Fibroblast of lung (primary cell): Measurements from ENCODE around the gene METTL16. TPM values are rescaled to one million over a fixed set of nuclear protein-coding genes. Genes with fewer than 3 reads are reported as not detected.

Experiments used
- DNase-seq, 2 donors: peaks; one replicate each; pipeline versions ENCODE4 v3.0.0 to v3.0.0-alpha.2; 2010; ENCODE audit warnings: low read depth in 2 of 2
- H2AFZ ChIP-seq: 2 replicates; pipeline ENCODE4 v1.5.1; 2012; ENCODE audit warnings: low read length, control low read depth, inconsistent platforms
- H3K27ac ChIP-seq: 2 replicates; pipeline ENCODE4 v1.5.1; 2011; ENCODE audit warnings: low read length, control low read depth; ENCODE audit not compliant: insufficient read depth
- H3K27me3 ChIP-seq: 2 replicates; pipeline ENCODE4 v1.5.1; 2011; ENCODE audit warnings: mild to moderate bottlenecking, low read length; ENCODE audit not compliant: control insufficient read depth, insufficient read depth
- H3K36me3 ChIP-seq: 2 replicates; pipeline ENCODE4 v1.5.1; 2011; ENCODE audit warnings: low read length; ENCODE audit not compliant: control insufficient read depth, insufficient read depth
- H3K4me1 ChIP-seq: 2 replicates; pipeline ENCODE4 v1.5.1; 2011; ENCODE audit warnings: low read length; ENCODE audit not compliant: control insufficient read depth, insufficient read depth; ENCODE audit errors: extremely low read depth
- H3K4me2 ChIP-seq: 2 replicates; pipeline ENCODE4 v1.5.1; 2011; ENCODE audit warnings: low read length, control low read depth; ENCODE audit not compliant: insufficient read depth; ENCODE audit errors: extremely low read depth
- H3K4me3 ChIP-seq, 4 experiments: fragments of 200-600 bp in 1 of 4; sonication (generic) in 1 of 4; replicated peaks in 1 of 4; 2 replicates each; pipeline ENCODE4 v1.5.1; 2011 to 2016; ENCODE audit warnings: low read length in 4 of 4, low read depth in 3 of 4, mild to moderate bottlenecking in 3 of 4, control low read depth in 2 of 4, inconsistent platforms in 1 of 4, mixed read lengths in 1 of 4; ENCODE audit not compliant: insufficient read depth in 1 of 4; ENCODE audit errors: control extremely low read depth in 1 of 4
- H3K79me2 ChIP-seq: 2 replicates; pipeline ENCODE4 v1.5.1; 2012; ENCODE audit warnings: mild to moderate bottlenecking, low read length, inconsistent platforms; ENCODE audit not compliant: control insufficient read depth, insufficient read depth
- H3K9ac ChIP-seq: 2 replicates; pipeline ENCODE4 v1.5.1; 2011; ENCODE audit warnings: mild to moderate bottlenecking, low read length, control low read depth; ENCODE audit not compliant: insufficient read depth
- H3K9me3 ChIP-seq: 2 replicates; pipeline ENCODE4 v1.5.1; 2012; ENCODE audit warnings: low read depth, low read length; ENCODE audit not compliant: control insufficient read depth, insufficient read depth
- H4K20me1 ChIP-seq: 2 replicates; pipeline ENCODE4 v1.5.1; 2011; ENCODE audit warnings: low read length; ENCODE audit not compliant: control insufficient read depth, insufficient read depth; ENCODE audit errors: extremely low read depth
- EZH2 ChIP-seq: IDR thresholded peaks from 2 replicates; pipeline ENCODE4 v1.5.1; 2012; ENCODE audit warnings: low read length, control low read depth, mild to moderate bottlenecking; ENCODE audit errors: missing control alignments
- polyA plus RNA-seq, 2 donors: library from polyadenylated mRNA; depleted of rRNA in 1 of 2; stranded (reverse) in 1 of 2; unstranded in 1 of 2; fragments of >200 nt; gene quantifications; 2 replicates each; pipeline ENCODE4 v1.2.1, GENCODE V29; 2011 to 2012; ENCODE audit warnings: missing spikeins in 1 of 2
- total RNA-seq: library from RNA; depleted of rRNA; stranded (reverse); fragments of >200 nt; gene quantifications from 2 replicates; pipeline ENCODE4 v1.2.1, GENCODE V29; 2014
- TF ChIP-seq, protein P1 (sequence below), 2 donors: IDR thresholded peaks in 1 of 2; conservative IDR thresholded peaks in 1 of 2; 1 replicate in 1 of 2; 2 replicates in 1 of 2; pipeline ENCODE4 v1.5.1; 2011 to 2012; ENCODE audit warnings: low read length in 2 of 2, control low read depth in 1 of 2, inconsistent platforms in 1 of 2, low read depth in 1 of 2, mild to moderate bottlenecking in 1 of 2

METTL16 gene
- total and polyA plus RNA-seq, 2 donors (not counting 1 experiment from before 2014, with no cell fraction given) = 12.2 to 13.4 TPM

DNA sequence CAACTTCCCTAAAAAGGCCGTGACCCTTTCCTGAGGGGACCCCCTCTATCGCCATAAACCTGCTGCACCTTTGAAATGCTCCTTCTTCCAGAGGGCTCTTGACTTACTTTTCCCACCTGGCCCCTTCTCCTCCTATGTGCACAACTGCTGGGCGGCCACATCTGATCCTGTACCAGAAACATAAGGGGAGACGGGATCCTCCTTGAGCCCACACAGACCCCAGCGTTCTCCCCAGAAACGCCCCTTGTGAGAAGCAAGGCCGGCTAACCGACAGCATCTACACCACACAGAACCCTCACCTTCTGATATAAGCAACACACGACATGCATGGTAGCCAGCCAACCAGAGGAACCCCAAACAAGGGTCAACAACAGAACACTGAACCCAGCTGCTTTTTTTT lies 96.6 kb downstream of the METTL16 start:
- Histone ChIP-seq H3K36me3 (peaks cover 7% of the 10 kb centered on the region), H2AFZ (no peak overlapping the region), H3K27me3 (no peaks in the 10 kb centered on the region), H3K27ac (no peak overlapping the region), H3K9ac (no peak overlapping the region), H3K4me1 (peaks cover 16% of the 10 kb centered on the region), H3K79me2 (no peaks in the 10 kb centered on the region), H3K9me3 (no peaks in the 10 kb centered on the region), H4K20me1 (no peaks in the 10 kb centered on the region), H3K4me3 (no peak overlapping the region), H3K4me2 (no peak overlapping the region)
- TF ChIP-seq EZH2 = no peak
- TF ChIP-seq, protein P1, sequence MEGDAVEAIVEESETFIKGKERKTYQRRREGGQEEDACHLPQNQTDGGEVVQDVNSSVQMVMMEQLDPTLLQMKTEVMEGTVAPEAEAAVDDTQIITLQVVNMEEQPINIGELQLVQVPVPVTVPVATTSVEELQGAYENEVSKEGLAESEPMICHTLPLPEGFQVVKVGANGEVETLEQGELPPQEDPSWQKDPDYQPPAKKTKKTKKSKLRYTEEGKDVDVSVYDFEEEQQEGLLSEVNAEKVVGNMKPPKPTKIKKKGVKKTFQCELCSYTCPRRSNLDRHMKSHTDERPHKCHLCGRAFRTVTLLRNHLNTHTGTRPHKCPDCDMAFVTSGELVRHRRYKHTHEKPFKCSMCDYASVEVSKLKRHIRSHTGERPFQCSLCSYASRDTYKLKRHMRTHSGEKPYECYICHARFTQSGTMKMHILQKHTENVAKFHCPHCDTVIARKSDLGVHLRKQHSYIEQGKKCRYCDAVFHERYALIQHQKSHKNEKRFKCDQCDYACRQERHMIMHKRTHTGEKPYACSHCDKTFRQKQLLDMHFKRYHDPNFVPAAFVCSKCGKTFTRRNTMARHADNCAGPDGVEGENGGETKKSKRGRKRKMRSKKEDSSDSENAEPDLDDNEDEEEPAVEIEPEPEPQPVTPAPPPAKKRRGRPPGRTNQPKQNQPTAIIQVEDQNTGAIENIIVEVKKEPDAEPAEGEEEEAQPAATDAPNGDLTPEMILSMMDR (conservative IDR thresholded peaks at IDR 0.05 in 1 of 2, IDR thresholded peaks at IDR 0.05 in 1 of 2; ENCODE audit: low read depth in 1 of 2, low read length in 2 of 2) = no peak
- DNase-seq = no peak

DNA sequence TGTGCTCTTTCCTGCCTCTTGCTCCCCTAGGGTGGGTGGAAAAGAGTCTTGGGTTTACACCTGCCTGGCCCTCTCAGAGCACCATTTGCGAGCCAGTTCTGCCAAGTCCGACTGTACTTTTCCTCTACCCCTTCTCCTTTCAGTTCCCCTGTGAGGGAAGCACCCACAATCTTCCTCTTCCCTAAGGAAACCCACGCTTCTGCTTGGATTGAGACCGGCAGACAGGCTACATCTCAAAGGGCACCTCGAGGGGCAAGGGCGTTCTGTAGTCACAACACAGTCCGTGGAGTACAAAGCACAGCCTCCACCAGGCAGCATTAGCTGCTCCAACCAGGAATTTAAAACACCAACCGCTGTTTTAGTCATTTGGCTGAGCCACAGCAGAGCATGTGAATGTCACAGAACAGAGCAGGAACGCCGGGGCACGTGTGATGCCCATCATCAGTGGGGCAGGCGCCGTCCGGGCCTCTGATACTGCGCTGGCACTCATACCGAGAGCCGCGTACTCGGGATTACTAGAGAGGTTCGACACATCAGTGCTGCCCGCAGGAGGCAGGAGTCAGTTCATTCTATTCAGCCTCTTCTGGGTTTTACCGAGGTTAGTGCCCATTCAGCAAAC lies 97.1 kb downstream of the METTL16 start:
- no peak for DNase-seq
- no peak overlapping the region for H3K4me2 ChIP-seq
- no peak overlapping the region for H3K4me3 ChIP-seq
- H2AFZ ChIP-seq = no peak overlapping the region
- H4K20me1 ChIP-seq = no peaks in the 10 kb centered on the region
- H3K36me3 ChIP-seq = peaks cover 7% of the 10 kb centered on the region
- no peak for TF ChIP-seq EZH2
- TF ChIP-seq, protein P1 (conservative IDR thresholded peaks at IDR 0.05 in 1 of 2, IDR thresholded peaks at IDR 0.05 in 1 of 2; ENCODE audit: low read depth in 1 of 2, low read length in 2 of 2) = no peak
- no peaks in the 10 kb centered on the region for H3K9me3 ChIP-seq
- H3K79me2 ChIP-seq = no peaks in the 10 kb centered on the region
- no peak overlapping the region for H3K9ac ChIP-seq
- H3K4me1 ChIP-seq = peaks cover 14% of the 10 kb centered on the region
- no peaks in the 10 kb centered on the region for H3K27me3 ChIP-seq
- H3K27ac ChIP-seq = no peak overlapping the region

DNA sequence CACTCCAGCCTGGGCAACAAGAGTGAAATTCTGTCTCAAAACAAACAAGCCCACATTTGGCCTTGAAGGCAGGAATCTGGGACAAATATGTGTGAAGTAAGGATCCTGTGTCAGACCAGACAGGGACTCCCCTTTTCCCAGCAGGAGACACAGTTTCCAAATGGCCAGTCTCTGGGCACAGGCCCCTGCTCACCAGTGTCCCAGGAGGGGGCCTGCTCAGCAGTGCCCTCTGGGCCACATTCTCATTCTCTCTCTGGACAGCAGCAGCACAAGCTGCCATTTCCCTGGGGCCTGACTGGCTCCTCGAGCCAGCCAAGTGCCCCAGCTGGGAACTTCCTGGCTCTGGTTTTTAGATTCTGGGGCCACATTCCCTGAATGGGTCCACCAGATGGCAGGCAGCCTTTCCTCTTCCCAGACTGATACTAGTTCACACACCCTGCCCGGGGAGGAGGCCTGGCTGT lies 99.1 kb downstream of the METTL16 start:
- Histone ChIP-seq H3K9ac (no peak overlapping the region), H3K27me3 (no peaks in the 10 kb centered on the region), H3K9me3 (no peaks in the 10 kb centered on the region), H3K36me3 (peaks cover 4% of the 10 kb centered on the region), H3K4me2 (no peak overlapping the region), H3K79me2 (no peaks in the 10 kb centered on the region), H3K4me1 (peaks cover 3% of the 10 kb centered on the region), H2AFZ (no peak overlapping the region), H4K20me1 (no peaks in the 10 kb centered on the region), H3K27ac (peak overlapping the region; percentile 45), H3K4me3 (no peak overlapping the region)
- DNase-seq = peak in 1 of 2 donors; percentile 44
- no peak for TF ChIP-seq EZH2
- TF ChIP-seq, protein P1 (conservative IDR thresholded peaks at IDR 0.05 in 1 of 2, IDR thresholded peaks at IDR 0.05 in 1 of 2; ENCODE audit: low read depth in 1 of 2, low read length in 2 of 2) = no peak
